ENCODE results near the gene SLC41A2.

The SLC41A2 gene, protein sequence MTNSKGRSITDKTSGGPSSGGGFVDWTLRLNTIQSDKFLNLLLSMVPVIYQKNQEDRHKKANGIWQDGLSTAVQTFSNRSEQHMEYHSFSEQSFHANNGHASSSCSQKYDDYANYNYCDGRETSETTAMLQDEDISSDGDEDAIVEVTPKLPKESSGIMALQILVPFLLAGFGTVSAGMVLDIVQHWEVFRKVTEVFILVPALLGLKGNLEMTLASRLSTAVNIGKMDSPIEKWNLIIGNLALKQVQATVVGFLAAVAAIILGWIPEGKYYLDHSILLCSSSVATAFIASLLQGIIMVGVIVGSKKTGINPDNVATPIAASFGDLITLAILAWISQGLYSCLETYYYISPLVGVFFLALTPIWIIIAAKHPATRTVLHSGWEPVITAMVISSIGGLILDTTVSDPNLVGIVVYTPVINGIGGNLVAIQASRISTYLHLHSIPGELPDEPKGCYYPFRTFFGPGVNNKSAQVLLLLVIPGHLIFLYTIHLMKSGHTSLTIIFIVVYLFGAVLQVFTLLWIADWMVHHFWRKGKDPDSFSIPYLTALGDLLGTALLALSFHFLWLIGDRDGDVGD

DNA sequence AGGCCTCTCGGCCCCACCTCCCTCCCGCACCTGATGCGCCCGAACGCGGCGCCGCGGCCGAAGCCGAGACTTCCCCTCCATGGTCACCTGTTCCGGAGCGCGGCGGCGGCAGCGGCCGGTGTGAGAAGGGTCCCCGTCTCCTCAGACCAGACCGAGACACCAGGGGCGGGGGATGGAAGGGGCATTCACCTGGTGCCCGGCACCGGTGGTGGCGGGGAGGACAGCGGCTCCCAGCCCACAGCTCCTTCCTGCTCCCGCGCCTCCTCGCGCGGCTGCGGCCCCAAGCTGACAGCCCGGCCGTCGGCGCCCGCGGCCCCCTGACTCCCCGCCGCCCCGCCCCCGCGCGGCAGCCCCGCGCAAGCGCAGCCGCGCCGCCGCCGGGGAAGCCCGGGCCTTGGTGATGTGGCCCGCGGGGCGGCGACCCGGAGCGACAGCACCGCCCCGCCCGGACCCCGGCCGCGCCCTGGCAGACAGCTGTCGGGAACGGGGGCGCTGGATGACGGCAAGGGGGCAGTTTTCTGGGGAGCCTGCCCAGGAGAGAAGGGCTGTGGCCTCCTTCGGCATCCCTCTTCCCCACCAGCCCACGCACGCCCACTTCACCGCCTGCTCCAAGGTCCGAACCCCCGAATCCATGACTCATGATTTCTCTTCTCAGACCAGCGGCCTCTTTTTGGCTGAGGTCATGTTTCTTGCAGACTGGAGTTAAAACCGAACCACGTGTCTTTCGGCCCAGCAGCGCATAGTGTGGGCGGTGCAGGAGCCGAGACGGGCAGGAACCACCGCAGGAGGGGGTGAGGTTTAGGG is at the start of gene SLC41A2:
SLC41A2 (minus strand) TSS at position 290 of the 804 bp plus-strand sequence. CDS start 29,763 bp downstream, outside the sequence.
- Histone ChIP-seq H3K9ac (ENCODE audit: insufficient read length, low read depth) (peak within 1 kb of the TSS; percentile 87), H3K36me3 (ENCODE audit: insufficient read depth, insufficient read length, low read length) (no peaks in the 10 kb centered on the region), H3K4me3 (ENCODE audit: insufficient read length, low read depth) (peak within 1 kb of the TSS; percentile 67), H3K27me3 (ENCODE audit: insufficient read depth, insufficient read length) (peaks cover 24% of the 10 kb centered on the region), H3K9me3 (ENCODE audit: insufficient read depth, low read length) (no peaks in the 10 kb centered on the region), H3K4me1 (ENCODE audit: insufficient read depth, insufficient read length) (peaks cover 2% of the 10 kb centered on the region)
- DNase-seq (ENCODE audit: low read depth, low spot score): peak; percentile 52
- TF ChIP-seq SUZ12 (IDR thresholded peaks at IDR 0.05; ENCODE audit: extremely low read depth, insufficient read depth, insufficient read length) (peak; percentile 25), YY1 (IDR thresholded peaks at IDR 0.05; ENCODE audit: insufficient read depth, insufficient read length) (no peak)

DNA sequence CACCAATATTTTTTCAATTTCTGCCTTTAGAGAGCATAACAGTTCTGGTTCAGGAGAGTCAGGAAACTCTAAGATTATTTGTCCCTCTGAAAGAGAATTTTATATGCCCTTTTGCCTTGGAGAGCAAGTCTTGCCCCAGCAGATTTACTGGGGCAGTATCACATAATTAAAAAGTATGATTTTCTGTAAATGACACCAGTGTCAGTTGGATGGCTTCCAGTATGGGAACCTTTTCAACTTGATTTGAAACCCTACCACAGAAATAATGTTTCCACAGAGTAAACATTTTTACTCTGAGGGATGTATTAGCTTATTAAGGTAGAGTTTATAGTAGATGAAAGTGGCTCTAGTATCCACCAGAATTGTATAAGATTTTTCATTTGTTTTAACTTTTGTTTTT is 43.4 kb upstream of the SLC41A2 start:
- TF ChIP-seq ZNF274 (IDR thresholded peaks at IDR 0.05; ENCODE audit: low read depth, low read length): no peak
- no peak for TF ChIP-seq YY1 (IDR thresholded peaks at IDR 0.05; ENCODE audit: insufficient read depth, insufficient read length)
- no peak for TF ChIP-seq SUZ12 (IDR thresholded peaks at IDR 0.05; ENCODE audit: extremely low read depth, insufficient read depth, insufficient read length)
- no peak for DNase-seq (ENCODE audit: low read depth, low spot score)

DNA sequence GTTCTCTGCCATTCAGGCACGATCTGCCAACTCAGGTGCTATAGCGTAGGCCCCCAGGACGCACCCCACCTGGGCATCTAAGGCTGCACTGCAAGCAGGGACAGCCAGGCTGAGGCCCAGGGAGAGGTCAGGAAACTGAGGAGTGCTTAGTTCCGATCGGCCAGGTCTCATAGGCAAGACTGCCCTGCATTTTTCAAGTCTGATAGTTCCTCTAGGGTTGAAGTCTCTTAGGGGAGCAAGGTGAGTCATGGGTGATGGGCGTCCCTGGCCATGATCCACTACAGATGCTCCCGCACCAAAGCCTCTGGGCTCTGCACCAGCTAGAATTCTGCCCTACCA is 41.2 kb upstream of the SLC41A2 start:
- DNase-seq (ENCODE audit: low read depth, low spot score): no peak
- Histone ChIP-seq H3K9ac (ENCODE audit: insufficient read length, low read depth) (no peak overlapping the region), H3K4me1 (ENCODE audit: insufficient read depth, insufficient read length) (no peaks in the 10 kb centered on the region), H3K36me3 (ENCODE audit: insufficient read depth, insufficient read length, low read length) (peaks cover 92% of the 10 kb centered on the region), H3K4me3 (ENCODE audit: insufficient read length, low read depth) (no peak overlapping the region), H3K9me3 (ENCODE audit: insufficient read depth, low read length) (0 out of 2 replicates have a peak, but pooled peaks cover 5% of the 10 kb centered on the region), H3K27me3 (ENCODE audit: insufficient read depth, insufficient read length) (no peaks in the 10 kb centered on the region)
- TF ChIP-seq SUZ12 (IDR thresholded peaks at IDR 0.05; ENCODE audit: extremely low read depth, insufficient read depth, insufficient read length) (no peak), YY1 (IDR thresholded peaks at IDR 0.05; ENCODE audit: insufficient read depth, insufficient read length) (no peak), ZNF274 (IDR thresholded peaks at IDR 0.05; ENCODE audit: low read depth, low read length) (no peak)

More for the DNA sequence above, 43.4 kb upstream of the SLC41A2 start:
- Histone ChIP-seq H3K9me3 (ENCODE audit: insufficient read depth, low read length) (0 out of 2 replicates have a peak, but pooled peaks cover 5% of the 10 kb centered on the region), H3K4me1 (ENCODE audit: insufficient read depth, insufficient read length) (no peaks in the 10 kb centered on the region), H3K27me3 (ENCODE audit: insufficient read depth, insufficient read length) (no peaks in the 10 kb centered on the region), H3K4me3 (ENCODE audit: insufficient read length, low read depth) (no peak overlapping the region), H3K9ac (ENCODE audit: insufficient read length, low read depth) (no peak overlapping the region), H3K36me3 (ENCODE audit: insufficient read depth, insufficient read length, low read length) (peaks cover 91% of the 10 kb centered on the region)

- no peak overlapping the region for H3K9ac ChIP-seq (ENCODE audit: insufficient read length, low read depth)
- DNase-seq (ENCODE audit: low read depth, low spot score): no peak
- no peak for TF ChIP-seq YY1 (IDR thresholded peaks at IDR 0.05; ENCODE audit: insufficient read depth, insufficient read length)
- no peak for TF ChIP-seq ZNF274 (IDR thresholded peaks at IDR 0.05; ENCODE audit: low read depth, low read length)
- TF ChIP-seq SUZ12 (IDR thresholded peaks at IDR 0.05; ENCODE audit: extremely low read depth, insufficient read depth, insufficient read length): no peak
- H3K36me3 ChIP-seq (ENCODE audit: insufficient read depth, insufficient read length, low read length): peaks cover 90% of the 10 kb centered on the region
- 0 out of 2 replicates have a peak, but pooled peaks cover 5% of the 10 kb centered on the region for H3K9me3 ChIP-seq (ENCODE audit: insufficient read depth, low read length)
- no peaks in the 10 kb centered on the region for H3K4me1 ChIP-seq (ENCODE audit: insufficient read depth, insufficient read length)
- H3K4me3 ChIP-seq (ENCODE audit: insufficient read length, low read depth): no peak overlapping the region
- H3K27me3 ChIP-seq (ENCODE audit: insufficient read depth, insufficient read length): no peaks in the 10 kb centered on the region
Observed at GRCh38 chr12:104998423-104999346, 40.6 kb upstream of the SLC41A2 start.

DNA sequence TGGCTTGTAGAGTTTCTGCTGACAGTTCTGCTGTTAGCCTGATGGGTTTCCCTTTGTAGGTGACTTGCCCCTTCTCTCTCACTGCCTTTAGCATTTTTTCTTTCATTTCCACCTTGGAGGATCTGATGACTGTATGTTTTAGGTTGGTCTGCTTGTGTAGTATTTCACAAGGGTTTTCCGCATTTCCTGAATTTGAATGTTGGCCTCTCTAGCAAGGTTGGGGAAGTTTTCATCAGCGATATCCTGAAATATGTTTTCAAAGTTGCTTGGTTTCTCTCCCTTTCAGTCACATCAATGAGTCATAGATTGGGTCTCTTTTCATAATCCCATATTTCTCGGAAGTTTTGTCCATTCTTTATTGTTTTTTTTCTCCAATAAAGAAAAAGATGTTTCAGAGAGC is 39.5 kb upstream of the SLC41A2 start:
- Histone ChIP-seq H3K9me3 (ENCODE audit: insufficient read depth, low read length) (0 out of 2 replicates have a peak, but pooled peaks cover 5% of the 10 kb centered on the region), H3K9ac (ENCODE audit: insufficient read length, low read depth) (no peak overlapping the region), H3K36me3 (ENCODE audit: insufficient read depth, insufficient read length, low read length) (peaks cover 91% of the 10 kb centered on the region), H3K27me3 (ENCODE audit: insufficient read depth, insufficient read length) (no peaks in the 10 kb centered on the region), H3K4me3 (ENCODE audit: insufficient read length, low read depth) (no peak overlapping the region), H3K4me1 (ENCODE audit: insufficient read depth, insufficient read length) (no peaks in the 10 kb centered on the region)
- TF ChIP-seq ZNF274 (IDR thresholded peaks at IDR 0.05; ENCODE audit: low read depth, low read length) (no peak), SUZ12 (IDR thresholded peaks at IDR 0.05; ENCODE audit: extremely low read depth, insufficient read depth, insufficient read length) (no peak), YY1 (IDR thresholded peaks at IDR 0.05; ENCODE audit: insufficient read depth, insufficient read length) (no peak)
- no peak for DNase-seq (ENCODE audit: low read depth, low spot score)

- TF ChIP-seq ZNF274 (IDR thresholded peaks at IDR 0.05; ENCODE audit: low read depth, low read length): no peak
- no peak for TF ChIP-seq YY1 (IDR thresholded peaks at IDR 0.05; ENCODE audit: insufficient read depth, insufficient read length)
- no peak for TF ChIP-seq SUZ12 (IDR thresholded peaks at IDR 0.05; ENCODE audit: extremely low read depth, insufficient read depth, insufficient read length)
- Histone ChIP-seq H3K4me1 (ENCODE audit: insufficient read depth, insufficient read length) (no peaks in the 10 kb centered on the region), H3K4me3 (ENCODE audit: insufficient read length, low read depth) (no peak overlapping the region), H3K9me3 (ENCODE audit: insufficient read depth, low read length) (peaks cover 3% of the 10 kb centered on the region; the same call in 1 of the 2 replicates), H3K27me3 (ENCODE audit: insufficient read depth, insufficient read length) (no peaks in the 10 kb centered on the region), H3K9ac (ENCODE audit: insufficient read length, low read depth) (no peak overlapping the region), H3K36me3 (ENCODE audit: insufficient read depth, insufficient read length, low read length) (peaks cover 86% of the 10 kb centered on the region)
- no peak for DNase-seq (ENCODE audit: low read depth, low spot score)
Observed at GRCh38 chr12:104994336-104994735, 36.2 kb upstream of the SLC41A2 start.

Data from NT2/D1 (cell line).